GM13977 (cell line): Measurements from ENCODE around the gene INPP5K.

Experiments
- DNase-seq: peaks from one replicate; pipeline ENCODE4 v3.0.0; 2012; ENCODE audit warnings: low spot score
- in situ Hi-C: fragments of 300-500 bp; cut with MboI; formaldehyde crosslinking; loops from one replicate; pipeline ENCODE4 v1.12.0; 2022; ENCODE audit warnings: low sequenced_read_pairs, low pct_unique_long_range_greater_than_20kb, mixed read lengths, inconsistent platforms; ENCODE audit not compliant: unreplicated experiment
- TF ChIP-seq, protein P1 (sequence below): IDR thresholded peaks from 2 replicates; pipeline ENCODE4 v1.5.1; 2012; ENCODE audit warnings: mild to moderate bottlenecking, control low read depth; ENCODE audit not compliant: insufficient read depth; ENCODE audit errors: extremely low read depth, missing control alignments

The INPP5K gene

DNA sequence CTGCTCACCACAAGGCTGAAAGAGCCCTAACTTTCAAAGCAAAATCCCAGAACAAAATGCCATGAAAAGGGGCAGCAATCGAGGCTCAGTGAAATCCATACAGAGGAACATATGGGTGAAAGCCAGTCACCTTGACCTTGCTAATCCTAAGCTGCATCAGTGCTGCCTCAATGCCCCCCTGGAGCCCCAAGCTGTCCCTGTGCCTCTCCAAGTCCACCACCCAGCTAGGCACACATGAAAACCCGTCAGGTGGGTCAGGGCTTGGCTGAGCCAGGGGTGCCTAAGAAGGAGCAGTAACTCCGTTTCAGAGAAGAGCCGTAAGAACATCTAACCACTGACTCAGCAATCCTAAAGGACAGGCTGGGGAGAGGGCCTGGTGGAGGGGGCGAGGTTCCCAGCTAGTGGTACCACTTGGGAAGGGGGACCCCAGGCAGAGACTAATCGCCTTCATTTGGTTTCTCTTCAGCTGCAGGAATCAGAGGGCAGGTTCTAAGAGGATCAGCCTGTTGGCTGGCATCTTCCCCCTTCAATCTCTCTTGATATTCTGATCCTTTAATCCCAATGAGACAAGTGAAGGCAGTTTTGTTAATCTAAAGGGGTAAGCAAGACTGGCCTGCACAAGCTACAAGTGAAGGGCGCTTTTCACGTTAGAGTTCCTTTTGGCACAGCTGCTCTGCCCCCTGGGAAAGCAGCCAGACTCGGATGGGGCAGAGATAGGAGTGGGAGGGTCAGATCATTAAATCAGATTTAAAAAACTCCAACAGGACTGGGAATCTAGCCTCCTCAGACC is 38.5 kb upstream of the INPP5K start:
- DNase-seq, result no peak
- TF ChIP-seq, protein P1, sequence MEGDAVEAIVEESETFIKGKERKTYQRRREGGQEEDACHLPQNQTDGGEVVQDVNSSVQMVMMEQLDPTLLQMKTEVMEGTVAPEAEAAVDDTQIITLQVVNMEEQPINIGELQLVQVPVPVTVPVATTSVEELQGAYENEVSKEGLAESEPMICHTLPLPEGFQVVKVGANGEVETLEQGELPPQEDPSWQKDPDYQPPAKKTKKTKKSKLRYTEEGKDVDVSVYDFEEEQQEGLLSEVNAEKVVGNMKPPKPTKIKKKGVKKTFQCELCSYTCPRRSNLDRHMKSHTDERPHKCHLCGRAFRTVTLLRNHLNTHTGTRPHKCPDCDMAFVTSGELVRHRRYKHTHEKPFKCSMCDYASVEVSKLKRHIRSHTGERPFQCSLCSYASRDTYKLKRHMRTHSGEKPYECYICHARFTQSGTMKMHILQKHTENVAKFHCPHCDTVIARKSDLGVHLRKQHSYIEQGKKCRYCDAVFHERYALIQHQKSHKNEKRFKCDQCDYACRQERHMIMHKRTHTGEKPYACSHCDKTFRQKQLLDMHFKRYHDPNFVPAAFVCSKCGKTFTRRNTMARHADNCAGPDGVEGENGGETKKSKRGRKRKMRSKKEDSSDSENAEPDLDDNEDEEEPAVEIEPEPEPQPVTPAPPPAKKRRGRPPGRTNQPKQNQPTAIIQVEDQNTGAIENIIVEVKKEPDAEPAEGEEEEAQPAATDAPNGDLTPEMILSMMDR, result no peak
- in situ Hi-C loops, result no loop called here

DNA sequence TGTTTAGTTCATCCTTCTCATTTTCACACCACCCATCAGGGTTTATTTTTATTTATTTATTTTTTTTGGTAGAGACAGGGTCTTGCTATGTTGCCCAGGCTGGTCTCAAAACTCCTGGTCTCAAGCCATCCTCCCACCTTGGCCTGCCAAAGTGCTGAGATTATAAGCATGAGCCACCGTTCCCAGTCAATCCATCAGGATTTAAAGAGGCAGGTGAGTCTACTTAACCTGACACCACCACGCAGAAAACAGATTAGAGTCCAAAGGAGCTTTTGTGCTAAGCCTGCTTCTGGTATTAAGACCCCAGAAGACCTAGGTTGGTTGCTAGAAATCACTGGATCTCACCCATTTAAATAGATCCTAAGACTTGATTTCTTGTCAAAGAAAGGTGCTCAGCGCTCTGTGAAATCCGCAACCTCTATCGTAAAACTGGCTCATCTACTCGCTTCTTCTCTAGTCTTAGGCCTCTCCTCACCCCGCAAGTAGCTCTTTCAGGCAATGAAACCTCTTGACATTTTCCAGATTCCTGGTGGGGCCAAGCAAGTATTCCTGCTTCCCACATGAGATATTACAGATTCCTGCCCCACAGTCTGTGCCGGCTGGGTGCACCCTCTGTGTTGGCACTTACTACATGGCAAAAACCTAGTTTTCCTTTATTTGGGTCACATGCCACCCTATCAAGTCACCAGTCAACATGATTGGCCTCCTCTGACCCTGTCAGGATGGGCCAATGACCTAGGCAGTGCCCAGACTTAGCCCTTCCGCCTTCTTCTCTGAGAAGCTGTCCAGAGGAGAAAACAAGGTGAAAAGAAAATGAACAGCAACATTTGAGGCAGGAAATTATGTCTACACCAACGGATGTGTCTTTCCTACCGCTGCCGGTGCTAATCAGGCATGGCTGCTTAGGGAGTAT is 37.2 kb upstream of the INPP5K start:
- in situ Hi-C loops, result no loop called here
- TF ChIP-seq, protein P1, result no peak
- DNase-seq, result no peak

DNA sequence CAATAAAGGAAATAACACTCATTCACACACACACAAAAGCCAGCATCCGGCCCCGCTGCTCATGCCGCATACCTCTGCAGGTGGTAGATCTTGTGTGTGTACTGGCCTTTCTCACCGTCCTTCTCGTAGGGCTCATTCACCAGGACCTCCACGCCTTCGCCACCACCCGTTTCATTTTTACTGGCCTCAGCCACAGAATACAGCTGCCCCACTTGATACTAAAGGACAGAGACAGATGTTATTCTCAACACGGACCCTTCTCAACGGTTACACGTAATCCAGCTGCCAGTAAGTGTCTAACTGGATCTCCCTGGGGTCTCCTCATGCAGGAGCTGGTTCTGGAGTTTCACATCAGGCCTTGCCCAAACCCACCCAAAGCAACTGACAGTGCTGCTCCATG is 36.5 kb upstream of the INPP5K start:
- in situ Hi-C loops, result no loop called here
- DNase-seq, result peak; percentile 67
- TF ChIP-seq, protein P1, result no peak

DNA sequence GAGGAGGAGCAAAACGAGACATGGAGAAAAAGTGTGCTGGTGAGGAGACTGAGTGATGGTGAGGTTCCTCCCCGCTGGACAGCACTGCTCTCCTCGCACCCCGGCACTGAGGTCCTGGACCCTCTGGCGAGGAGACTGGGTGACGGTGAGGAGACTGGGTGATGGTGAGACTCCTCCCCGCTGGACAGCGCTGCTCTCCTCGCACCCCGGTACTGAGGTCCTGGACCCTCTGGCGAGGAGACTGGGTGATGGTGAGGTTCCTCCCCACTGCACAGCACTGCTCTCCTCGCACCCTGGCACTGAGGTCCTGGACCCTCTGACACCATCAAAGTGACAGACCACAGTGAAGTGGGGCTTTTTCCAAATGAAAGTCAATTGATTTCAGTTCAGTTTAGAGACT is 35.3 kb upstream of the INPP5K start:
- TF ChIP-seq, protein P1, result no peak
- in situ Hi-C loops, result no loop called here
- DNase-seq, result no peak

DNA sequence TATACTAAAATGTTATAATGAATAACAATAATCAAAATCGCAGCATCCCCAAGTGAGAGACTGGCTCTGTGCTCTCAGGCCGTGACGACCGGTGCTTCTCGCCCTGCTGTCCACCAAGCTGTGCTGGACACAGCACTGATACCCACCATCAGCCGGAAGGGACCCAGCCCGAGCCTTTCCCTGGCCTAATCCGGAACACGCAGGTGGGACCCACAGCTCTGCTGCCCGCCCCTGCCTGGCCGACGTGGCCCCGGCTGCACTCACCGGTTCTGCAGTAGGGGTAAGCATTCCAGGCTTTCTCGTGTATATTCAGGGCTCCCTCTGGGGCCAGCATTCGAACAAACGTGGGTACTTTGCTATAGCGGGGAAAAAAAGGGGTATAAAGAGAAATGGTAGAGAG is 31.6 kb upstream of the INPP5K start:
- in situ Hi-C loops, result no loop called here
- no peak for DNase-seq
- TF ChIP-seq, protein P1, result no peak

DNA sequence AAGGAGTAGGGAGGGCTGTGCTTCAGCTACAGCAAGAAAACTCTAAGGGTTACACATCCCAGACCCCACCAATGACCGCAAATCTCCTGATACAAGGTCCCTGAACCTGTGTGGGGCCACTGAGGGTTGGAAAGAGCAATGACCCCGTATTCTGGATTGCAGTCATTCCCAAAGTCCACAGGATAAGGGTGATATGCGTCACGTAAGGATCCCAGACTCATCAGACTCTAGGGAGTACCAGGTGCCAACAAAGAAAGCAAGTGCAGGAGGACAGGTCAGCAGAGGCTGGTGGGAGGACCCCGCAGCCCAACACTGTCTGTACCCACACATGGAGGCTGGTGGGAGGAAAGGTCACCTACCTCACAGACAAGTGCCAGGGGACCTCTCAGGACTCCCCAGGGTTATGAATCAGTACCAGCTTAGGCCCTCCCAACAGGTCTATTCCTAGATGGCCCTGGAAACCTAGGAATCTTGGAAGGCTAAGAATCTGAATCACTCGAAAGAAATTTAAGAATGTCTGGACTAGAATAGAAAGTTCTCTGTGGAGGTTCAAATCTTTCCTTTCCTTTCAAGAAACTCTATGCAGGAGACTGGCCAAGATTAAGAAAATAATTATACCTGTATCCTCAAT is 30.0 kb upstream of the INPP5K start:
- DNase-seq, result no peak
- in situ Hi-C loops, result no loop called here
- TF ChIP-seq, protein P1, result no peak
